HTR-8/SVneo (cell line): ENCODE measurements around the gene CEBPG.

ENCODE experiments used
- DNase-seq: peaks from one replicate; pipeline ENCODE4 v3.0.0; 2011; ENCODE audit warnings: low spot score, mixed read lengths; ENCODE audit not compliant: insufficient read length
- FAIRE-seq: peaks from 2 replicates; lab custom pipeline; 2011; peaks lifted over from hg19 to GRCh38; lab: Jason Lieb, UNC

The CEBPG gene

GRCh38 chr19:33403221-33403972 is 29.9 kb downstream of the CEBPG start:
- DNase-seq (no peak), FAIRE-seq (no peak)

- DNase-seq (no peak), FAIRE-seq (no peak)
Observed at GRCh38 chr19:33403973-33404304, 30.4 kb downstream of the CEBPG start.

GRCh38 chr19:33404506-33405253 is 31.2 kb downstream of the CEBPG start:
- DNase-seq (no peak), FAIRE-seq (no peak)

GRCh38 chr19:33405254-33405552 is 31.7 kb downstream of the CEBPG start:
- FAIRE-seq (no peak), DNase-seq (no peak)

- FAIRE-seq (peak; percentile 4), DNase-seq (no peak)
Observed at GRCh38 chr19:33405553-33406461, 32.3 kb downstream of the CEBPG start.

- peak; percentile 83 for DNase-seq
Observed at GRCh38 chr19:33406521-33407139, 33.1 kb downstream of the CEBPG start.

GRCh38 chr19:33407140-33407551 is 33.6 kb downstream of the CEBPG start:
- DNase-seq (no peak), FAIRE-seq (no peak)

More at GRCh38 chr19:33406521-33407139, 33.1 kb downstream of the CEBPG start:
- peak; percentile 91 for FAIRE-seq

- FAIRE-seq = no peak
Observed at GRCh38 chr19:33407716-33408115, 34.2 kb downstream of the CEBPG start.

GRCh38 chr19:33408116-33408515 is 34.6 kb downstream of the CEBPG start:
- FAIRE-seq = no peak
- DNase-seq = no peak

More at GRCh38 chr19:33407716-33408115, 34.2 kb downstream of the CEBPG start:
- no peak for DNase-seq

DNA sequence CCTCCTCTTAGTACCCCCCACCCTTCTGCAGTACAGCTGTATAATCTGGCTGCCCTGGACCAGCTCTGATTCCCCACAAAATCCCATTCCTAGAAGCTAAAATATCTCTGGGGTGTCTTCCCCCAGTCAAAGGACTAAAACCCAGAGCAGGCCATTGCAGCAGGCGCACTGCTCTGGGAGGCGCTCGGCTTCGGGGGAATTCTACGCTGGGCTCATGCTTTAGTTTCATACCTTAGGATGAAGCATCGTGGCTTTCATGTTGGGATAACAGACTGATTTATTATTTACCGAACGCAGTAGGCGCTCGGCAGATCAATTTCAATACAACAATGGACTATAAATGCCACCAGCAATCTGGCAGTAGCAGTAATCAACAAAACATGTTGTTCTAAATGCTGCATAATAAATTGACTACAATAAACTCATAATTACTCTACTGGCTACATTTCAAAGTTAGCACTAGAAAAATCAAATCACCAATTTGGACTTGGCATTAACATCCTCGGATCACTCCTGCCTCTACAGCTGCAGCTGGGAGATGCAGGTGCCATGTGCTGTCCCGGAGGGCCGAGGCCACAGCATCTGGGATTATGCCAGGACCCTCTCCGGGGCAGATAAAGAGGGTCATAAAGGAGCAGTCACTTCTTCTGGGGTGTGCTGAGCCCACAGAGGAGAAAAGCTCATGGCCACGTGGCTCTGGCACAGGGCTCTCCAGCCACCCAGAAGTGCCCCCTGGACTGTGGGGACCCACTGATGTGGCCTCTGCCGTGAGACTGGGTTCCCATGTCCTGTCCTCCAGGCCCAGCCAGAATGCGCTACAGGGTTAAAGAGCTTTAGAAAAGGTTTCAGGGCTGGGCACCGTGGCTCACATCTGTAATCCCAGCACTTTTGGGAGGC is 35.3 kb downstream of the CEBPG start:
- DNase-seq (no peak), FAIRE-seq (no peak)

- FAIRE-seq (no peak), DNase-seq (no peak)
Observed at GRCh38 chr19:33409906-33410685, 36.6 kb downstream of the CEBPG start.

DNA sequence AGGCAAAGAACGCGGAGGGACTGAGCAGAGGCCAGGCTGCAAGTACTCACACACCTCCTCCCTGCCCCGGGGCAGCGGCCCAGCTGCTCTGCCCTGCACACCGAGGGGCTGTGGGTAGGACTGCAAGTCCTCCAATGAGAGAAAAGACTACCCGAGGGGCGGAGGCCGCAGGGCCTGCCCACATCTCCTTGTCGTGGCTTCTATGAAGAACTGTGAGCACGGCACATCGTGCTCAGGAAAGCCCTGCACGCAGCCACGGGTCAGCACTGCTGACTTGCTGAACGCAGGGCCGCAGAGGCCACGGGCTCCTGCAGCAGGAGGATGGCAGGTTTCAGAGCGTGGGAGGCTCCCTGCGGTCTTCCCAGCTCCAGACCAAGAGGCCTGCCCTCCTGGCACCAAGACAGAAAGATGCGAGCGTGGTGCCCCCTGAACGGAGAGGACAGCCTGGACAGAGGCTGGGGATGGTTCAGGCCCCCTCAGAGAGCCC is 37.4 kb downstream of the CEBPG start:
- DNase-seq = no peak
- no peak for FAIRE-seq

DNA sequence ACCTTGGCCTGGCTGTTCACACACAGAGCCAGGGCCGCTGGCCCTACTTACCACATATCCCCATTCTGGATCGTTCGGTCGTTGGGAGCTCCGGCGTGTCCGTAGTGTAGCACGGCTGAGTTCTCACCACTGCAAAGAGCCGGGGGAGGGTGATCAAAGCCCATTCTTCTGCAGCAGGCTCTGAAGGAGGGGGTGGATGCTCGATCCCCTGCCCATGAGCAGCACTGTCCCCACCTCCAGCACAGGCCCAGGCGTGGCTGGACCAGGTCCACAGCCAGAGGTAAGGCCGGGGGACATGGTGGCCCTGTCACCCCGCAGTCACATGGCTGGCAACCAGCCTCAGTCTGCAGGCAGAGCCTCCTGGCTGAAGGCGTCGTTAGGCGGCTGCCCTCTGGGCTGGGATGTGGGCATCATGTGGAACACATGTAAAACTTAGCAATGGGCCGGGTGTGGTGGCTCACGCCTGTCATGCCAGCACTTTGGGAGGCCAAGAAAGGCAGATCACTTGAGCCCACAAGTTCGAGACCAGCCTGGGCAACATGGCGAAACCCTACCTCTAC is 38.2 kb downstream of the CEBPG start:
- no peak for DNase-seq
- FAIRE-seq = no peak

- DNase-seq (no peak), FAIRE-seq (no peak)
Observed at GRCh38 chr19:33412601-33413425, 39.3 kb downstream of the CEBPG start.

DNA sequence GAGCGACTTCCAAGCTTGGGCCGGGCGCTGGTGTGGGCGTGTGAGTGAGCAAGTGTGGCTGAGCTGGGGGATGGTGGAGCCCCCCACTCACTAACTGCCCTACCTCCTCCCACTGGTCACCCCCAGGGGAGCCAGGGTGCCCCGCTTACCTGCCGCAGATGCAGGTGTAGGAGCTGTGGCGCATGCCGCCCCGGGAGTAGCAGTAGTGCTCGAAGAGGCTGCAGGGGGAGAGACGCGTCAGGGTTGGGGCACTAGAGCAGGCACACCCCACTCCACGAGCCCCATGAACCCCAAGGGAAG is 39.9 kb downstream of the CEBPG start:
- no peak for FAIRE-seq
- no peak for DNase-seq

- FAIRE-seq (no peak), DNase-seq (no peak)
Observed at GRCh38 chr19:33413868-33414666, 40.6 kb downstream of the CEBPG start.
